ENCODE results near the gene PRKAG3.

GRCh38 chr2:218859988-218860831 is 28.6 kb upstream of the PRKAG3 start:
- no peak for TF ChIP-seq CTCF (IDR thresholded peaks at IDR 0.05)
- TF ChIP-seq POLR2A (IDR thresholded peaks at IDR 0.05): no peak
